ENCODE results near the gene ROBO1.

- TF ChIP-seq FOXP2 (optimal IDR thresholded peaks at IDR 0.05; ENCODE audit: control extremely low read depth, extremely low read length, insufficient read depth) (no peak), EZH2 (IDR thresholded peaks at IDR 0.05) (no peak)
Measured at GRCh38 chr3:79018265-79018664, 749.5 kb downstream of the ROBO1 start.

Data from SK-N-MC (cell line).